Ramos (cell line): Measurements from ENCODE around the gene HOGA1.
"Not testable (repeated sequence)": the region's sequence is repeated elsewhere in the genome, so short reads cannot be mapped to it uniquely, and the experiment has no call there.

ENCODE experiments used
- in situ Hi-C: fragments of 300-500 bp; cut with MboI; formaldehyde crosslinking; loops from one replicate; pipeline ENCODE4 v1.14.3; 2022; ENCODE audit warnings: low sequenced_read_pairs; ENCODE audit not compliant: unreplicated experiment

HOGA1 gene

GRCh38 chr10:97553575-97554031 is 30.6 kb upstream of the HOGA1 start:
- in situ Hi-C loops = loop anchor here (5.0 kb wide), 1 partner anchor 91 kb away; no protein-coding TSS in a partner anchor

GRCh38 chr10:97554336-97554735 is 29.9 kb upstream of the HOGA1 start:
- in situ Hi-C loops = loop anchor here (5.0 kb wide), 1 partner anchor 92 kb away; no protein-coding TSS in a partner anchor

- in situ Hi-C loops = not testable (repeated sequence)
Observed at GRCh38 chr10:97555541-97555940, 28.6 kb upstream of the HOGA1 start.

- in situ Hi-C loops = not testable (repeated sequence)
Observed at GRCh38 chr10:97560731-97561381, 23.3 kb upstream of the HOGA1 start.

GRCh38 chr10:97561386-97562077 is 22.7 kb upstream of the HOGA1 start:
- in situ Hi-C loops = not testable (repeated sequence)

GRCh38 chr10:97562329-97562728 is 21.9 kb upstream of the HOGA1 start:
- in situ Hi-C loops = not testable (repeated sequence)

GRCh38 chr10:97563337-97563736 is 20.9 kb upstream of the HOGA1 start:
- in situ Hi-C loops = no loop called here

GRCh38 chr10:97564776-97565175 is 19.4 kb upstream of the HOGA1 start:
- in situ Hi-C loops = no loop called here

- in situ Hi-C loops = no loop called here
Observed at GRCh38 chr10:97566336-97566996, 17.7 kb upstream of the HOGA1 start.

- in situ Hi-C loops = no loop called here
Observed at GRCh38 chr10:97567891-97568290, 16.3 kb upstream of the HOGA1 start.

GRCh38 chr10:97570146-97570788 is 13.9 kb upstream of the HOGA1 start:
- in situ Hi-C loops = no loop called here

GRCh38 chr10:97570789-97571471 is 13.3 kb upstream of the HOGA1 start:
- in situ Hi-C loops = no loop called here

GRCh38 chr10:97571622-97572021 is 12.6 kb upstream of the HOGA1 start:
- in situ Hi-C loops = no loop called here

GRCh38 chr10:97572214-97572989 is 11.8 kb upstream of the HOGA1 start, which contains the start of gene ANKRD2:
Gene ANKRD2 (plus strand): TSS chr10:97572779. CDS start chr10:97572789, 10 bp downstream.
- in situ Hi-C loops = no loop called here

- in situ Hi-C loops = no loop called here
Observed at GRCh38 chr10:97573021-97573420, 11.2 kb upstream of the HOGA1 start.

- in situ Hi-C loops = no loop called here
Observed at GRCh38 chr10:97573672-97574071, 10.5 kb upstream of the HOGA1 start.

GRCh38 chr10:97574374-97575126 is 9.6 kb upstream of the HOGA1 start:
- in situ Hi-C loops = no loop called here

- in situ Hi-C loops = no loop called here
Observed at GRCh38 chr10:97575127-97575668, 9.0 kb upstream of the HOGA1 start.
